Measurements from ENCODE around the gene CABLES1.

- TF ChIP-seq CTCF (IDR thresholded peaks at IDR 0.05) (no peak), POLR2A (IDR thresholded peaks at IDR 0.05) (no peak)
These were observed 29.6 kb upstream of the CABLES1 start for GRCh38 chr18:23105581-23106219.
